ENCODE results near the gene NMD3.

DNA sequence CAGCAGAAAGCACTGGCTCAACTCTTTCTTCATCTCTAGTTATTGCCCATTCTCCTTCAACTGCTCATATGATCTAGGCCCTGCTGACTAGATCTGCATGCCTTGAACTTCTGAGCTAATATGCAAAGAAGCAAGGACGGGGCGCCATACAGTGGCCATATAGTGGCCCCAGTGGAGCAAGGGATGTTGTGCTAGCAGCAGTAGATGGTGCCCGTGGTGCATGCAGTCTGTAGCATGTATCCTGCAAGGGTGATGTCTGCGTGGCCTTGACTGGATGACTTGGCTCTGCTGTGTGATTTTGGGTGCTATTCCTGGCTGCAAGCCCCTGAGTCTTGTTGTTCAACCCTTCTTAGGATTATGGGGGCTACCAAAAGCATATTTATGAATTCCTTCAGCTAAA lies 12.2 kb upstream of the NMD3 start:
- TF ChIP-seq, protein P1, sequence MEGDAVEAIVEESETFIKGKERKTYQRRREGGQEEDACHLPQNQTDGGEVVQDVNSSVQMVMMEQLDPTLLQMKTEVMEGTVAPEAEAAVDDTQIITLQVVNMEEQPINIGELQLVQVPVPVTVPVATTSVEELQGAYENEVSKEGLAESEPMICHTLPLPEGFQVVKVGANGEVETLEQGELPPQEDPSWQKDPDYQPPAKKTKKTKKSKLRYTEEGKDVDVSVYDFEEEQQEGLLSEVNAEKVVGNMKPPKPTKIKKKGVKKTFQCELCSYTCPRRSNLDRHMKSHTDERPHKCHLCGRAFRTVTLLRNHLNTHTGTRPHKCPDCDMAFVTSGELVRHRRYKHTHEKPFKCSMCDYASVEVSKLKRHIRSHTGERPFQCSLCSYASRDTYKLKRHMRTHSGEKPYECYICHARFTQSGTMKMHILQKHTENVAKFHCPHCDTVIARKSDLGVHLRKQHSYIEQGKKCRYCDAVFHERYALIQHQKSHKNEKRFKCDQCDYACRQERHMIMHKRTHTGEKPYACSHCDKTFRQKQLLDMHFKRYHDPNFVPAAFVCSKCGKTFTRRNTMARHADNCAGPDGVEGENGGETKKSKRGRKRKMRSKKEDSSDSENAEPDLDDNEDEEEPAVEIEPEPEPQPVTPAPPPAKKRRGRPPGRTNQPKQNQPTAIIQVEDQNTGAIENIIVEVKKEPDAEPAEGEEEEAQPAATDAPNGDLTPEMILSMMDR (IDR thresholded peaks at IDR 0.05): no peak
- no peak for TF ChIP-seq POLR2A (IDR thresholded peaks at IDR 0.05)
